Ishikawa (cell line): ENCODE data around the gene EP400.

ENCODE experiments used
- CEBPB ChIP-seq: IDR thresholded peaks from 2 replicates; pipeline ENCODE4 v1.6.1; 2012
- CREB1 ChIP-seq: IDR thresholded peaks from 2 replicates; pipeline ENCODE4 v1.6.1; 2012; ENCODE audit warnings: low read depth
- FOXM1 ChIP-seq: IDR thresholded peaks from 2 replicates; pipeline ENCODE4 v1.6.1; 2012; ENCODE audit warnings: low read depth, borderline replicate concordance
- MAX ChIP-seq: IDR thresholded peaks from 2 replicates; pipeline ENCODE4 v1.6.1; 2012
- RAD21 ChIP-seq: IDR thresholded peaks from 2 replicates; pipeline ENCODE4 v1.6.1; 2012; ENCODE audit warnings: low read depth
- USF1 ChIP-seq: IDR thresholded peaks from 2 replicates; pipeline ENCODE4 v1.6.1; 2012
- YY1 ChIP-seq: IDR thresholded peaks from 2 replicates; pipeline ENCODE4 v1.6.1; 2012; ENCODE audit warnings: low read depth

GRCh38 chr12:131900397-131900796 is 49.3 kb upstream of the EP400 start:
- TF ChIP-seq YY1 = no peak
- no peak for TF ChIP-seq FOXM1
- TF ChIP-seq CREB1 = no peak
- TF ChIP-seq MAX = 0 out of 2 replicates have a peak, but pooled peaks have one; percentile 18
- no peak for TF ChIP-seq CEBPB
- no peak for TF ChIP-seq RAD21
- no peak for TF ChIP-seq USF1
